ENCODE data around the gene UTP11. TPM values are rescaled to one million over a fixed set of nuclear protein-coding genes. Genes with fewer than 3 reads are reported as not detected.

Gene UTP11
- total RNA-seq, 1 experiment from 2014 or later, result 48.1 TPM

DNA sequence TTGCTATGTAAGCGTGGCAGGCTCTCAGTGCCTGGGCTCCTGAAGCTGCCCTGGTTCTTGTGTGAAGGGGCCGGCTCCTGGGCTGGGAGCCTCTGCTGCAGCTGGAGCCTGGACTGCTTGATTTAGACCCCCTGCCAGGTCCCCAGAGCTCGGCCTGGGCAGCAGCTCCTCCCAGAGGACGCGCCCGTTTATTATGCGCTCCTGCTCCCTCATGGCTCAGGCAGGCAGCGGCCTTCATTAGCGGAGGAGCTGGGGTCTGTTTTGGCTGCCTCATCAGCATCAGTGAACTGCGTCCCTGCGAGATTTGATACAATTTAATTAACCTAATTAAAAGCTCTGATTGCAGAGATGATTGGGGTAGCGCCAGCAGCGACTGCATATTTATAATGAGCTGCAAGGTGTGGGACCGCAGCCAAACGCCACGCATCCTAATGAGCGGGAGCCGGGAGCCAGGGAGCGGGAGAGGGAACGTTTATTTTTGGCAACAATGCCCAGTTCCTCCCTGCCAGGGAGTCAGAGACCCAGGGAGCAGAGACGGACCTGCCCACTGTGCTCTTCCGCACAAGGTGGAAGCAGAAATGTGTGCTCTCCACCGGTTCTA lies 16.6 kb downstream of the UTP11 start:
- ChIA-PET CTCF (interaction anchor here (0.6 to 1.2 kb wide), 2 partner anchors 43 to 427 kb away, joined by 4 to 6 read pairs; no protein-coding TSS in a partner anchor), POLR2A (ENCODE audit: unreplicated experiment) (no interaction called here)
- BruUV-seq (replicated peaks), result no TSS peak
- no peak for DNase-seq
- Histone ChIP-seq H3K27me3 (ENCODE audit: low read length) (no peaks in the 10 kb centered on the region), H3K36me3 (ENCODE audit: low read depth, low read length) (peaks cover 16% of the 10 kb centered on the region), H3K27ac (ENCODE audit: low read length) (peak overlapping the region; percentile 65), H3K4me1 (ENCODE audit: insufficient read depth, low read length) (peaks cover 33% of the 10 kb centered on the region), H3K4me2 (ENCODE audit: low read length) (peak overlapping the region; percentile 72), H3K79me2 (ENCODE audit: low read length) (no peaks in the 10 kb centered on the region), H3F3A (ENCODE audit: low read length, unreplicated experiment) (no peaks in the 10 kb centered on the region), H3K9me3 (ENCODE audit: low read length) (no peaks in the 10 kb centered on the region), H3K4me3 (ENCODE audit: low read length) (no peak overlapping the region), H4K20me1 (ENCODE audit: low read length) (no peaks in the 10 kb centered on the region), H2AFZ (ENCODE audit: low read length) (0 out of 2 replicates have a peak overlapping the region, but pooled peaks have one; percentile 51), H3K9ac (ENCODE audit: low read length) (peak overlapping the region; percentile 18; the same call in 1 of the 2 replicates), H3K9me2 (replicated peaks; ENCODE audit: low read length) (no peaks in the 10 kb centered on the region)
- intact Hi-C loops (cut with micrococcal nuclease), result no loop called here
- TF ChIP-seq CTCF (conservative IDR thresholded peaks at IDR 0.05; ENCODE audit: low read depth, low read length) (no peak), EZH2 (IDR thresholded peaks at IDR 0.05; ENCODE audit: low read length, unreplicated experiment) (no peak), EZH2phosphoT487 (IDR thresholded peaks at IDR 0.05; ENCODE audit: borderline replicate concordance, low read length) (no peak)
- peak; percentile 6 for ATAC-seq

- Histone ChIP-seq H3K4me2 (ENCODE audit: low read length) (peak overlapping the region; percentile 72), H3F3A (ENCODE audit: low read length, unreplicated experiment) (no peaks in the 10 kb centered on the region), H3K36me3 (ENCODE audit: low read depth, low read length) (peaks cover 13% of the 10 kb centered on the region; the same call in 1 of the 2 replicates), H4K20me1 (ENCODE audit: low read length) (no peaks in the 10 kb centered on the region), H3K9me3 (ENCODE audit: low read length) (no peaks in the 10 kb centered on the region), H3K4me1 (ENCODE audit: insufficient read depth, low read length) (peaks cover 33% of the 10 kb centered on the region), H2AFZ (ENCODE audit: low read length) (peak overlapping the region; percentile 51; the same call in 1 of the 2 replicates), H3K4me3 (ENCODE audit: low read length) (peak overlapping the region; percentile 18; the same call in 1 of the 2 replicates), H3K27me3 (ENCODE audit: low read length) (no peaks in the 10 kb centered on the region), H3K27ac (ENCODE audit: low read length) (peak overlapping the region; percentile 65), H3K9me2 (replicated peaks; ENCODE audit: low read length) (no peaks in the 10 kb centered on the region), H3K79me2 (ENCODE audit: low read length) (no peaks in the 10 kb centered on the region), H3K9ac (ENCODE audit: low read length) (peak overlapping the region; percentile 18)
- CTCF ChIA-PET, result interaction anchor here (0.5 to 1.2 kb wide), 6 partner anchors 9 to 806 kb away, joined by 3 to 6 read pairs (median 4); no protein-coding TSS in a partner anchor
- TF ChIP-seq EZH2phosphoT487 (IDR thresholded peaks at IDR 0.05; ENCODE audit: borderline replicate concordance, low read length) (no peak), EZH2 (IDR thresholded peaks at IDR 0.05; ENCODE audit: low read length, unreplicated experiment) (no peak), CTCF (conservative IDR thresholded peaks at IDR 0.05; ENCODE audit: low read depth, low read length) (no peak)
- intact Hi-C loops (cut with micrococcal nuclease), result loop anchor here (10.0 kb wide), 1 partner anchor 105 kb away; no protein-coding TSS in a partner anchor
- ATAC-seq (peak; percentile 79), DNase-seq (peak; percentile 83)
- POLR2A ChIA-PET (ENCODE audit: unreplicated experiment), result interaction anchor here (0.6 kb wide), 1 partner anchor 934 kb away, joined by 5 read pairs; no protein-coding TSS in a partner anchor
- BruUV-seq (replicated peaks), result no TSS peak
These were observed 17.4 kb downstream of the UTP11 start for GRCh38 chr1:38029685-38030511.
